OCI-LY7 (cell line): Measurements from ENCODE around the gene TFG. TPM values are rescaled to one million over a fixed set of nuclear protein-coding genes. Genes with fewer than 3 reads are reported as not detected.

Experiments used
- BruUV-seq: library from RNA; stranded (reverse); fragments of 400-500 nt; replicated peaks from 2 replicates; lab custom pipeline; 2021; lab: Mats Ljungman, UMichigan
- CTCF ChIA-PET: fragments of 300-600 bp; sonication (Branson Sonifier 250); formaldehyde crosslinking; loops from one replicate; lab custom pipeline; 2022; ENCODE audit warnings: antibody characterized with exemption; ENCODE audit not compliant: unreplicated experiment; lab: Charles Lee
- POLR2A ChIA-PET: fragments of 300-600 bp; sonication (Branson Sonifier 250); formaldehyde crosslinking; loops from one replicate; lab custom pipeline; 2022; ENCODE audit warnings: antibody characterized with exemption; lab: Charles Lee
- DNase-seq: peaks from one replicate; pipeline ENCODE4 v3.0.0-alpha.2; 2015; ENCODE audit warnings: low spot score
- H2AFZ ChIP-seq: fragments of 200-600 bp; sonication (generic), shearing (Covaris generic); 2 replicates; pipeline ENCODE4 v1.6.1; 2014; ENCODE audit warnings: mild to moderate bottlenecking, antibody characterized with exemption, low read length, moderate library complexity
- H3K27ac ChIP-seq: fragments of 200-600 bp; sonication (generic); 2 replicates; pipeline ENCODE4 v1.5.1; 2014; ENCODE audit warnings: mixed run types, low read depth, mild to moderate bottlenecking, moderate library complexity, low read length, inconsistent platforms; ENCODE audit not compliant: poor library complexity, severe bottlenecking
- H3K36me3 ChIP-seq: fragments of 200-600 bp; sonication (generic); 2 replicates; pipeline ENCODE4 v1.6.1; 2014; ENCODE audit warnings: mild to moderate bottlenecking, antibody characterized with exemption, low read length, moderate library complexity, mixed read lengths; ENCODE audit not compliant: insufficient read depth
- H3K4me1 ChIP-seq: fragments of 200-600 bp; sonication (generic); 2 replicates; pipeline ENCODE4 v1.5.1; 2014; ENCODE audit warnings: mild to moderate bottlenecking, low read length; ENCODE audit not compliant: insufficient read depth, poor library complexity, severe bottlenecking
- H3K4me2 ChIP-seq: fragments of 200-600 bp; sonication (generic); 2 replicates; pipeline ENCODE4 v1.6.1; 2014; ENCODE audit warnings: mild to moderate bottlenecking, low read length
- H3K4me3 ChIP-seq: fragments of 200-600 bp; sonication (generic); 2 replicates; pipeline ENCODE4 v1.5.1; 2014; ENCODE audit warnings: mild to moderate bottlenecking, low read depth, low read length; ENCODE audit not compliant: poor library complexity, severe bottlenecking
- H3K79me2 ChIP-seq: fragments of 200-600 bp; sonication (generic); 2 replicates; pipeline ENCODE4 v1.6.1; 2016; ENCODE audit warnings: low read depth, mild to moderate bottlenecking, low read length, moderate library complexity, mixed read lengths; ENCODE audit not compliant: insufficient read depth
- H3K9me2 ChIP-seq: fragments of 200-600 bp; sonication (generic); 2 replicates; pipeline ENCODE4 v1.6.1; 2016; ENCODE audit warnings: mild to moderate bottlenecking, low read length, mixed read lengths; ENCODE audit not compliant: insufficient read depth
- H3K9me3 ChIP-seq: fragments of 200-600 bp; sonication (generic); 2 replicates; pipeline ENCODE4 v1.6.1; 2014; ENCODE audit warnings: mild to moderate bottlenecking, mixed run types, low read length, mixed read lengths
- H4K20me1 ChIP-seq: fragments of 200-600 bp; sonication (generic); 2 replicates; pipeline ENCODE4 v1.6.1; 2014; ENCODE audit warnings: mild to moderate bottlenecking, antibody characterized with exemption, low read length, moderate library complexity, mixed read lengths; ENCODE audit not compliant: insufficient read depth
- CTCF ChIP-seq: fragments of 200-600 bp; sonication (generic); conservative IDR thresholded peaks from 2 replicates; pipeline ENCODE4 v1.5.1; 2014; ENCODE audit warnings: mild to moderate bottlenecking, antibody characterized with exemption, low read length, moderate library complexity, mixed read lengths
- EZH2phosphoT487 ChIP-seq: fragments of 200-600 bp; sonication (generic); IDR thresholded peaks from 2 replicates; pipeline ENCODE4 v1.6.1; 2018; ENCODE audit warnings: low read depth, borderline replicate concordance, mild to moderate bottlenecking, mixed run types, antibody characterized with exemption, low read length, moderate library complexity, mixed read lengths
- intact Hi-C: fragments of 100-400 bp; cut with micrococcal nuclease; formaldehyde crosslinking; loops from one replicate; pipeline ENCODE4 v1.10.0; 2022; ENCODE audit not compliant: unreplicated experiment
- total RNA-seq, 2 experiments: library from RNA; depleted of rRNA in 1 of 2; stranded (reverse); fragments of >200 nt in 1 of 2; shearing (Covaris generic) in 1 of 2; gene quantifications; 2 replicates each; pipeline ENCODE4 v1.2.3, GENCODE V29; 2014 to 2022

TFG gene
- total RNA-seq, 2 experiments from 2014 or later, result 29.4 to 61.1 TPM

- Histone ChIP-seq H3K27ac (no peak overlapping the region), H3K36me3 (no peaks in the 10 kb centered on the region), H3K9me3 (no peaks in the 10 kb centered on the region), H4K20me1 (no peaks in the 10 kb centered on the region), H3K4me3 (no peak overlapping the region), H2AFZ (no peak overlapping the region), H3K9me2 (no peaks in the 10 kb centered on the region), H3K79me2 (no peaks in the 10 kb centered on the region), H3K4me1 (no peaks in the 10 kb centered on the region), H3K4me2 (no peak overlapping the region)
- CTCF ChIA-PET, result interaction anchor here (0.6 kb wide), 1 partner anchor 142 kb away, joined by 3 read pairs; no protein-coding TSS in a partner anchor
- intact Hi-C loops, result no loop called here
- no TSS peak for BruUV-seq
- DNase-seq, result no peak
- TF ChIP-seq CTCF (no peak), EZH2phosphoT487 (no peak)
- POLR2A ChIA-PET, result no interaction called here
These were observed 70.2 kb downstream of the TFG start for GRCh38 chr3:100779480-100779879.

- ChIA-PET CTCF (no interaction called here), POLR2A (no interaction called here)
- H3K4me1 ChIP-seq, result no peaks in the 10 kb centered on the region
- H3K4me2 ChIP-seq, result no peak overlapping the region
- no peaks in the 10 kb centered on the region for H3K36me3 ChIP-seq
- BruUV-seq, result no TSS peak
- TF ChIP-seq EZH2phosphoT487, result no peak
- no peak for TF ChIP-seq CTCF
- H3K9me3 ChIP-seq, result no peaks in the 10 kb centered on the region
- no peaks in the 10 kb centered on the region for H3K9me2 ChIP-seq
- H2AFZ ChIP-seq, result no peak overlapping the region
- H4K20me1 ChIP-seq, result no peaks in the 10 kb centered on the region
- no peak overlapping the region for H3K4me3 ChIP-seq
- intact Hi-C loops, result no loop called here
- H3K79me2 ChIP-seq, result no peaks in the 10 kb centered on the region
- DNase-seq, result no peak
- no peak overlapping the region for H3K27ac ChIP-seq
These were observed 70.9 kb downstream of the TFG start for GRCh38 chr3:100780071-100780622.

GRCh38 chr3:100781301-100781700 is 72.0 kb downstream of the TFG start:
- H3K27ac ChIP-seq, result no peak overlapping the region
- intact Hi-C loops, result no loop called here
- ChIA-PET CTCF (no interaction called here), POLR2A (no interaction called here)
- no peaks in the 10 kb centered on the region for H3K79me2 ChIP-seq
- BruUV-seq, result no TSS peak
- TF ChIP-seq EZH2phosphoT487 (no peak), CTCF (no peak)
- H2AFZ ChIP-seq, result no peak overlapping the region
- H3K4me3 ChIP-seq, result no peak overlapping the region
- no peak overlapping the region for H3K4me2 ChIP-seq
- H3K9me3 ChIP-seq, result no peaks in the 10 kb centered on the region
- H3K36me3 ChIP-seq, result no peaks in the 10 kb centered on the region
- no peak for DNase-seq
- no peaks in the 10 kb centered on the region for H4K20me1 ChIP-seq
- no peaks in the 10 kb centered on the region for H3K9me2 ChIP-seq
- no peaks in the 10 kb centered on the region for H3K4me1 ChIP-seq
